ENCODE measurements around the gene STX11. TPM values are rescaled to one million over a fixed set of nuclear protein-coding genes. Genes with fewer than 3 reads are reported as not detected.

Gene STX11
- polyA plus RNA-seq, 1 donor from 2014 or later: 11.5 TPM

- Mint-ChIP-seq H3K27ac (peak overlapping the region in 2 of 3 donors; percentile 72 to 100), H3K9me3 (peaks cover 0 to 7% (median 2%) of the 10 kb centered on the region in 3 donors), H3K27me3 (peaks cover 3% of the 10 kb centered on the region), H3K36me3 (peaks cover 2% of the 10 kb centered on the region), H3K4me3 (peak overlapping the region; percentile 11 to 85 (median 45)), H3K4me1 (peaks cover 12 to 30% (median 29%) of the 10 kb centered on the region in 3 donors)
Observed at GRCh38 chr6:144217797-144218196, 67.5 kb downstream of the STX11 start.

GRCh38 chr6:144219056-144219685 is 68.9 kb downstream of the STX11 start:
- peaks cover 0 to 2% (median 1%) of the 10 kb centered on the region in 3 donors for H3K9me3 Mint-ChIP-seq
- peaks cover 3% of the 10 kb centered on the region for H3K27me3 Mint-ChIP-seq
- peak overlapping the region in 1 of 3 donors; percentile 49 for H3K27ac Mint-ChIP-seq
- peaks cover 2% of the 10 kb centered on the region for H3K36me3 Mint-ChIP-seq
- H3K4me1 Mint-ChIP-seq: peaks cover 12 to 30% (median 29%) of the 10 kb centered on the region in 3 donors
- H3K4me3 Mint-ChIP-seq: peak overlapping the region in 1 of 4 donors; percentile 62

DNA sequence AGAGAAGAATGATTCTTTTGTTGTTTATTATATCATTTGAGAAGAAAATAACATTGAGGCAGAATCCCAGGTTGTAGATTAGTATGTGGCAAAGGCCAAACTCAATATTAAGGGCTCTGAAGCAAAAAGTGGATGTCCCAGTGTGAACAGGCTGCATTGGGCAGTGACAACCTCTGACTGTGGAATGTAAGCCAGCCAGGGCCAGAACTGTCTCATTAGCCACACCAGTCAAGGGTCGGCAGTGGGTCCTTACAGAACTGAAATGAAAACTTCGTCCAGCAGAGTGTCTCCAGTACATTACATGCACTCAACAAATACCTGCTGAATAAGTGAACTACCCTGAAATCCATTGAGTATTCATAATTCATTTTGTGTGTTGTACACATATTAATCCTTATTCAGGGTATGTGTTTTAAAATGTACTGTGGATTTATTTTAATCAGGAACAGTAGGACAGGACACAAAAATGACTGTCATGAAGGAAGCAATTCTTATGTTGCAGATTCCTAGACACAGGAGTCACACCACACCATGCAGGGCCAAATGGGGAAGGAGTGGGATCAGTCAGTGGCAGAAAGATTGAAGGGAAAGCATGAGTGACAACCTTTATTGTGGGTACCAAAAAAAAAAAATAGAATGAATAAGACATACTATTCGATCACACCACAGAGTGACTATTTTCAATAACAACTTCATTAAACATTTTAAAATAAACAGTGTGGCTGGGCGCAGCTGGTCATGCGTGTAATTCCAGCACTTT is 69.9 kb downstream of the STX11 start:
- Mint-ChIP-seq H3K27me3 (peaks cover 3% of the 10 kb centered on the region), H3K4me1 (peaks cover 12 to 33% (median 26%) of the 10 kb centered on the region in 3 donors), H3K36me3 (peaks cover 2% of the 10 kb centered on the region), H3K4me3 (no peak overlapping the region), H3K9me3 (peaks cover 0 to 2% (median 1%) of the 10 kb centered on the region in 3 donors), H3K27ac (no peak overlapping the region)

GRCh38 chr6:144223686-144224085 is 73.4 kb downstream of the STX11 start:
- Mint-ChIP-seq H3K4me3 (no peak overlapping the region), H3K27ac (no peak overlapping the region), H3K36me3 (no peaks in the 10 kb centered on the region), H3K4me1 (peaks cover 0 to 10% (median 9%) of the 10 kb centered on the region in 3 donors), H3K27me3 (no peaks in the 10 kb centered on the region), H3K9me3 (no peaks in the 10 kb centered on the region)

GRCh38 chr6:144231721-144232120 is 81.4 kb downstream of the STX11 start:
- Mint-ChIP-seq H3K9me3 (no peaks in the 10 kb centered on the region), H3K36me3 (no peaks in the 10 kb centered on the region), H3K4me3 (no peak overlapping the region), H3K27me3 (no peaks in the 10 kb centered on the region), H3K27ac (no peak overlapping the region), H3K4me1 (no peaks in the 10 kb centered on the region)

DNA sequence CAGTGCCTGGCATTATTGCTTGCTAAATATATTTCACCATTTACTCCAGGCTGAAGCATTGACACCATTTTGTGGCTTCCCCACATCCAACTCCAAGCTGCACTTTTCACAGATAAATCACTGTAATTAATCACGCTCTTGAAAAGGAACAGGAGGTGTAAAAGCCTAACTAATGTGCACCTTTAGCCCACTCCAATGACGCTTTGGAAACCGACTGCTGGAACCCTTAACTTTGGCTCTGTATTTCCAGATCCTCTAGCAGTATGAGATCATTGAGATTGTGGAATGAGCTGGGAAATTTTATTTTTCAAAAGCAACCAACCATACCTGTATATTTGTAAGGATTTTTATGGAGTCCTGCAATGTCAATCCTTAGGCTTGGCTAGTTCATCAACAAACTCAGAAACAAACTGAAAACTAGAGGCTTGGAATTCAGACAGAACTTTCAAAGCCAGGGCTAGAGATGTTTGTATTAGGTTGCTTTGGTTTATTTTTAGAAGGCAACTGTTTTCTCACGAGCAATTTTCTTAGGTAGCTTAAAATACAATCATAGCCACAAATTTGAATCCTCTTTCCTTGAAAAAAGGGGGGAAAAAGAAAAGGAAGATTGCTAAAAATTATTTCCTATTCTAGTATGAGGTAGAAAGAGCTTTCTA is 82.0 kb downstream of the STX11 start:
- no peaks in the 10 kb centered on the region for H3K9me3 Mint-ChIP-seq
- H3K4me3 Mint-ChIP-seq: no peak overlapping the region
- H3K36me3 Mint-ChIP-seq: no peaks in the 10 kb centered on the region
- no peaks in the 10 kb centered on the region for H3K4me1 Mint-ChIP-seq
- H3K27me3 Mint-ChIP-seq: no peaks in the 10 kb centered on the region
- H3K27ac Mint-ChIP-seq: no peak overlapping the region

DNA sequence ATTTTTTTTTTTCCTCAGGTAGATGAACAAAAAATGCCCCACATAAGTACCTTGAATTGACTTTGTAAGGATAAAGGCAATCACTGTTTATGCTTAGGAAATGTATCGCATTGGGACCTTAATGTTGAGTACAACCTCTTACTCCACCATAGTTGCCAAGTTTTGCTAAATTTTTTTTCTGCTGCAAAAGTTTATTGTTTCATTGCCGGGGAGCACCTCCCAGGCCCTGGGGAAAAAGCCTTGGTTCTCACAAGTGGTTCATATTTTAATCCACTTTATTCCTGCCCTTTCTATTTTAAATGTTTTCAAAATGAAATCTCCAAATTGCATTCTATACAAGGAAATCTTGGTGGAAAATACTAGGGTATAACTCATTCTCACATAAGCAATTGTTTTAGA is 82.5 kb downstream of the STX11 start:
- no peak overlapping the region for H3K4me3 Mint-ChIP-seq
- no peaks in the 10 kb centered on the region for H3K27me3 Mint-ChIP-seq
- no peaks in the 10 kb centered on the region for H3K4me1 Mint-ChIP-seq
- H3K9me3 Mint-ChIP-seq: no peaks in the 10 kb centered on the region
- H3K27ac Mint-ChIP-seq: peak overlapping the region in 1 of 3 donors; percentile 54
- no peaks in the 10 kb centered on the region for H3K36me3 Mint-ChIP-seq

- H3K36me3 Mint-ChIP-seq: no peaks in the 10 kb centered on the region
- H3K27ac Mint-ChIP-seq: no peak overlapping the region
- H3K9me3 Mint-ChIP-seq: no peaks in the 10 kb centered on the region
- H3K4me3 Mint-ChIP-seq: no peak overlapping the region
- no peaks in the 10 kb centered on the region for H3K4me1 Mint-ChIP-seq
- H3K27me3 Mint-ChIP-seq: no peaks in the 10 kb centered on the region
Observed at GRCh38 chr6:144234399-144234798, 84.1 kb downstream of the STX11 start.

DNA sequence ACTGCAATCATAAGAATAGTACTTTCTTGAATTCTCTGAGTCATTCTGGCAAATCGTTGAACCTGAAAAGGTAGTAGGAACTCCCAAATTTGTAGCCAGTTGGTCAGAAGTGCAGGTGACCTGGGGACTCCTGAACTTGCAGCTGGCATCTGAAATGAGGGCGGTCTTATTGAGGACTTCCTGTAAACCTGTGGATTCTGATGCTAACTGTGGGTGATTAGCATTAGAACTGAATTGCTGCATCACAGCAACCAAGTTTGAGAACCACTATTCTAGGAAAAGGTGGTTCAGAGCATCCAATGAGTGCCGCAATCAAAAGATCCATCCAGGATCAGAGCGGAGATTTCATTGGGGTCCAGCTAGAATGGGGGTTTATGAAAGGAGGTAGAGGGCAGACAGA is 84.6 kb downstream of the STX11 start:
- no peaks in the 10 kb centered on the region for H3K4me1 Mint-ChIP-seq
- no peaks in the 10 kb centered on the region for H3K27me3 Mint-ChIP-seq
- no peak overlapping the region for H3K27ac Mint-ChIP-seq
- no peaks in the 10 kb centered on the region for H3K9me3 Mint-ChIP-seq
- no peaks in the 10 kb centered on the region for H3K36me3 Mint-ChIP-seq
- no peak overlapping the region for H3K4me3 Mint-ChIP-seq

Other genes with a start within 250 kb of the STX11 start
- 4.5 TPM for gene PLAGL1, start 142.3 kb upstream of the STX11 start, polyA plus RNA-seq
- 378 TPM for gene SF3B5, start 54.9 kb upstream of the STX11 start, polyA plus RNA-seq
- gene UTRN, start 134.8 kb downstream of the STX11 start, polyA plus RNA-seq: 76.7 TPM

Data from IgD-negative memory B cell (primary cell).